DOHH2 (cell line): ENCODE results near the gene APOBEC3A.

ENCODE experiments used
- EZH2phosphoT487 ChIP-seq: fragments of 200-600 bp; sonication (generic); IDR thresholded peaks from 2 replicates; pipeline ENCODE4 v1.6.1; 2017; ENCODE audit warnings: borderline replicate concordance, mild to moderate bottlenecking, antibody characterized with exemption, low read length, moderate library complexity, mixed read lengths
- TF ChIP-seq, protein P1 (sequence below): fragments of 200-600 bp; sonication (generic); IDR thresholded peaks from one replicate; pipeline ENCODE4 v1.5.1; 2014; ENCODE audit warnings: antibody characterized with exemption, mild to moderate bottlenecking, low read depth, low read length; ENCODE audit not compliant: poor library complexity, severe bottlenecking

GRCh38 chr22:39007177-39007576 lies 49.8 kb downstream of the APOBEC3A start:
- TF ChIP-seq, protein P1, sequence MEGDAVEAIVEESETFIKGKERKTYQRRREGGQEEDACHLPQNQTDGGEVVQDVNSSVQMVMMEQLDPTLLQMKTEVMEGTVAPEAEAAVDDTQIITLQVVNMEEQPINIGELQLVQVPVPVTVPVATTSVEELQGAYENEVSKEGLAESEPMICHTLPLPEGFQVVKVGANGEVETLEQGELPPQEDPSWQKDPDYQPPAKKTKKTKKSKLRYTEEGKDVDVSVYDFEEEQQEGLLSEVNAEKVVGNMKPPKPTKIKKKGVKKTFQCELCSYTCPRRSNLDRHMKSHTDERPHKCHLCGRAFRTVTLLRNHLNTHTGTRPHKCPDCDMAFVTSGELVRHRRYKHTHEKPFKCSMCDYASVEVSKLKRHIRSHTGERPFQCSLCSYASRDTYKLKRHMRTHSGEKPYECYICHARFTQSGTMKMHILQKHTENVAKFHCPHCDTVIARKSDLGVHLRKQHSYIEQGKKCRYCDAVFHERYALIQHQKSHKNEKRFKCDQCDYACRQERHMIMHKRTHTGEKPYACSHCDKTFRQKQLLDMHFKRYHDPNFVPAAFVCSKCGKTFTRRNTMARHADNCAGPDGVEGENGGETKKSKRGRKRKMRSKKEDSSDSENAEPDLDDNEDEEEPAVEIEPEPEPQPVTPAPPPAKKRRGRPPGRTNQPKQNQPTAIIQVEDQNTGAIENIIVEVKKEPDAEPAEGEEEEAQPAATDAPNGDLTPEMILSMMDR: no peak
- TF ChIP-seq EZH2phosphoT487: no peak
